ENCODE results near the gene MRLN. TPM values are rescaled to one million over a fixed set of nuclear protein-coding genes. Genes with fewer than 3 reads are reported as not detected.

MRLN gene
- total and polyA plus RNA-seq, 2 of the 4 experiments (the other 2 are of a cell fraction), result not detected

- H3K14ac ChIP-seq (replicated peaks; ENCODE audit: low read depth, low read length), result no peak overlapping the region
- no peak overlapping the region for H3K23ac ChIP-seq (ENCODE audit: low read depth, low read length)
- no peak overlapping the region for H3K27ac ChIP-seq (ENCODE audit: insufficient read depth, low read length)
- no peak overlapping the region for H3K4me3 ChIP-seq (ENCODE audit: insufficient read depth, low read depth, low read length)
- CTCF ChIA-PET, result no interaction called here
- H2AK9ac ChIP-seq (replicated peaks; ENCODE audit: low read depth, low read length, poor library complexity), result no peak overlapping the region
- no peak overlapping the region for H2BK120ac ChIP-seq (ENCODE audit: low read depth, low read length)
- no peak overlapping the region for H3K4me2 ChIP-seq (ENCODE audit: low read depth, low read length)
- H4K91ac ChIP-seq (ENCODE audit: insufficient read depth, low read depth, low read length), result no peak overlapping the region
- no peak overlapping the region for H3K9ac ChIP-seq (ENCODE audit: low read depth, low read length)
- peaks cover 5% of the 10 kb centered on the region; the same call in 1 of the 2 replicates for H3K27me3 ChIP-seq (ENCODE audit: control insufficient read depth, insufficient read depth, low read length)
- no TSS peak for BruUV-seq (replicated peaks)
- H2AFZ ChIP-seq (replicated peaks; ENCODE audit: low read length, poor library complexity), result no peak overlapping the region
- DNase-seq (no peak), ATAC-seq (ENCODE audit: low read depth) (no peak)
- TF ChIP-seq POLR2A (IDR thresholded peaks at IDR 0.05; ENCODE audit: low read depth, low read length), result no peak
- TF ChIP-seq RAD21 (IDR thresholded peaks at IDR 0.05; ENCODE audit: low read length), result no peak
- no peak for TF ChIP-seq FOS (IDR thresholded peaks at IDR 0.05; ENCODE audit: low read depth, low read length)
- TF ChIP-seq BHLHE40 (IDR thresholded peaks at IDR 0.05; ENCODE audit: low read depth, low read length), result no peak
- no peak for TF ChIP-seq RFX5 (IDR thresholded peaks at IDR 0.05; ENCODE audit: low read depth, low read length)
- no peak for TF ChIP-seq CEBPB (IDR thresholded peaks at IDR 0.05; ENCODE audit: low read depth, low read length)
- TF ChIP-seq CTCF (conservative IDR thresholded peaks at IDR 0.05; ENCODE audit: low read depth, low read length), result no peak
- TF ChIP-seq MAZ (IDR thresholded peaks at IDR 0.05; ENCODE audit: borderline replicate concordance, low read depth, low read length), result no peak
- TF ChIP-seq NFE2L2 (IDR thresholded peaks at IDR 0.05; ENCODE audit: low read depth, low read length), result no peak
- no peak for TF ChIP-seq CHD1 (IDR thresholded peaks at IDR 0.05; ENCODE audit: low read depth, low read length)
- no peak for TF ChIP-seq RCOR1 (IDR thresholded peaks at IDR 0.05; ENCODE audit: insufficient replicate concordance, low read length)
- TF ChIP-seq MXI1 (IDR thresholded peaks at IDR 0.05; ENCODE audit: borderline replicate concordance, low read depth, low read length), result no peak
- TF ChIP-seq SMC3 (IDR thresholded peaks at IDR 0.05; ENCODE audit: low read depth, low read length), result no peak
- TF ChIP-seq ELK1 (IDR thresholded peaks at IDR 0.05; ENCODE audit: borderline replicate concordance, low read depth, low read length), result no peak
- intact Hi-C loops (cut with micrococcal nuclease) (no loop called here), dilution Hi-C loops (cut with HindIII; ENCODE audit: low sequenced_read_pairs, unreplicated experiment) (no loop called here), in situ Hi-C loops (cut with MboI; ENCODE audit: low sequenced_read_pairs) (no loop called here)
- H4K8ac ChIP-seq (ENCODE audit: low read depth in 2 of 2, low read length in 2 of 2), result no peak overlapping the region
- no peaks in the 10 kb centered on the region for H3K4me1 ChIP-seq (ENCODE audit: control insufficient read depth, insufficient read depth, low read length)
- H2BK5ac ChIP-seq (ENCODE audit: low read depth, low read length, poor library complexity, severe bottlenecking), result no peak overlapping the region
- H2BK20ac ChIP-seq (ENCODE audit: low read depth, low read length), result no peak overlapping the region
- no peak overlapping the region for H2BK15ac ChIP-seq (ENCODE audit: low read depth, low read length)
- H3K36me3 ChIP-seq (ENCODE audit: control insufficient read depth, insufficient read depth, low read length), result no peaks in the 10 kb centered on the region
- no peaks in the 10 kb centered on the region for H3K9me1 ChIP-seq (ENCODE audit: insufficient read depth, low read length)
- H4K5ac ChIP-seq (ENCODE audit: low read depth, low read length), result no peak overlapping the region
- no peak overlapping the region for H3K56ac ChIP-seq (ENCODE audit: extremely low read depth, insufficient read depth, low read length)
- no peak overlapping the region for H3K4ac ChIP-seq (ENCODE audit: low read depth, low read length)
- POLR2A ChIA-PET (ENCODE audit: unreplicated experiment), result no interaction called here
- H2AK5ac ChIP-seq (ENCODE audit: low read depth, low read length), result no peak overlapping the region
- no peak overlapping the region for H3K18ac ChIP-seq (ENCODE audit: low read depth, low read length)
- H3K9me3 ChIP-seq (ENCODE audit: control insufficient read depth, insufficient read depth, low read length), result no peaks in the 10 kb centered on the region
- H4K20me1 ChIP-seq (ENCODE audit: insufficient read depth, low read length), result no peaks in the 10 kb centered on the region
- no peaks in the 10 kb centered on the region for H3K79me1 ChIP-seq (ENCODE audit: low read depth in 1 of 2, low read length in 2 of 2)
- WGBS, 2 experiments (ENCODE audit: extremely low coverage in 2 of 2, insufficient read length in 1 of 2), result no CpG with 5 or more reads among the region's 2 CpGs
Observed at GRCh38 chr10:59745163-59745650, 8.0 kb downstream of the MRLN start.
